DMS53 treated with DMSO at 0.1 percent for 48 hours (cell line): ENCODE measurements around the gene SELENOW.
"Not testable (repeated sequence)": the region's sequence is repeated elsewhere in the genome, so short reads cannot be mapped to it uniquely, and the experiment has no call there.

Experiments used
- DNase-seq: peaks from one replicate; lab custom pipeline; 2025; ENCODE audit not compliant: unreplicated experiment; lab: John Stamatoyannopoulos, UW

SELENOW gene

DNA sequence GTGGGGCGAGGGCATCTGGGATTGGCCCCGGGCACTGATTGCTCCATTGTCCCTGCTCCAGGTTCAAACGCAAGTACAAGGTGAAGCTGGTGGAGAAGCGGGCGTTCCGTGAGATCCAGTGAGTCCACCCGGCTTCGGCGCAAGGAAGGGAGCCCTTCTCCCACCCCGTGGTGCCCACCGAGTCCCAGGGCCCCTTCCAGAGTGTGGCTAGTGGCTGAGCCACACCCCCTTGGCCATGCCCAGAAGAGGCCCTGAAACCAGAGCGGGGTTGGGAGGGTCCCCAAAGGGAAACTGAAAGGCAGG is 21.9 kb upstream of the SELENOW start:
- no peak for DNase-seq

DNA sequence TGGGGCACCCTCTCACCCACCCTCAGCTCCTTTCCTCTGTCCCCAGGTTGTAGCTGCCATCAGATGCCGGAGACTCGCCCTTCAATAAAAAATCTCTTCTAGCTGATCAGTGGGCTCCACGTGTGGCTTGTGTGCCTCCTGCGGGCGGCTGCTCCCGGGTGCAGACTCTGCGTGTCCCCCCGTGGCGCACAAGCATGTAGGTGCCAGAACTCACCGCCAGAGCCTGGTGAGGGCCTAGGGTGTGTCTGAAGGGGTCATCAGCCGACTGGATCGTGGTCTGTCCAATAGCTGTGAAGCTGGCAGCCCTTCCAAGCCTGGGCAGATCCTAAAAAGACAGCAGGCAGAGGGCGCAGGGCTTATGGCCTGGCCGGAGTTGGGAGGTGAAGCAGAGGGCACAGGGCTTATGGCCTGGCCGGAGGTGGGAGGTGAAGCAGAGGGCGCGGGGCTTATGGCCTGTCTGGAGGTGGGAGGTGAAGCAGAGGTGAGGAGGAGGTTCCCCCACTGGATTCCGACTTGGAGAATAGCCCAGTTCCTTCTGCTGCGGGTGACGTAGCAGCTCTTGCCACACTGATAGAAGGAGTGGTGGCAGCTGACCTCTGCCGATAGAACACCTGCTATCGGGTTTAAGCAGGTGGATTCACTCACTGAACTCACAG is 21.4 kb upstream of the SELENOW start:
- DNase-seq: no peak

DNA sequence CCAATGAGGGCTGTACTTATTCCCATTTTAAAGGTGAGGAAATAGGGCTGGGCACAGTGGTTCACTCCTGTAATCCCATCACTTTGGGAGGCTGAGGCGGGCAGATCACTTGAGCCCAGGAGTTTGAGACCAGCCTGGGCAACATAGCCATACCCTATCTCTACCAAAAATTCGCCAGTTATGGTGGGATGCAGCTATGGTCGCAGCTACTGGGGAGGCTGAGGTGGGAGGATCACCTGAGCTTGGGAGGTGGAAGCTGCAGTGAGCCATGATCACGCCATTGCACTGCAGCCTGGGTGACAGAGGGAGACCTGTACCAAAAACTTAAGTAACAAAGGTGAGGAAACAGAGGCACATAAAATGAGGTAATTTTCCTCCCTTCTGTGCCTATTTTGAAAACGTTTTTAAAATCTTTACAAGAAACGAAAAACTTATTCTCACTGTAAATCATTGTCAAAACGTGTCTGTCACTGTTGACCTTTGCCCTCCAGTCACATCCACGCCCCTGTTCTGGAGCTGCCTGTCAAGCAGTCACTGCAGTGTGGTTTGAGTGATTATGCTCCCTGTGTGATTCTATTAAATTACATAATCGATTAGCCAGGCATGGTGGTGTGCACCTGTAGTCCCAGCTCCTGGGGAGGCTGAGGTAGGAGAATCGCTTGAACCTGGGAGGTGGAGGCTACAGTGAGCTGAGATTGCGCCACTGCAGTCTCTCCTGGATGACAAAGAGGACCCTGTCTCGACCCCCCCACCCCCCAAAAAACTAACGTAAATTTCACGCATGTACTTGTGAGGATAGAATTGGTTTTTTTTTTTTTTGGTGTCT is 20.7 kb upstream of the SELENOW start:
- no peak for DNase-seq

DNA sequence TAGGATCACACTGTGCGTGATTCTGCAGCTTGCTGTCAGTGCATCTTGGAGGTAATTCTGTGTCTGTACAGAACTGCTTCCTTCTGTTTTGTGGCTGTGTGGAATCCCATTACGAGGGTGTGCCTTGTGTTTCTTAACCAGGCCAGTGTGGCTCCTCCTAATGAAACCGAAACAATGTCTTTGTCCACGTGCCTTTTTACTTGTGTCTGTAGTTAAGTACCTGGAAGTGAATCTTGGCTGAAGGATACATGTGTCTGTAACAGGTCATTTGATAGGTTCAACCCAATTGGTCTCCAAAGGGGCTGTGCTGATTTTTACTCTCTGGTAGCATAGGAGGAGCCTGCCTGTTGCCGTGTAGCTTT is 20.1 kb upstream of the SELENOW start:
- no peak for DNase-seq

DNA sequence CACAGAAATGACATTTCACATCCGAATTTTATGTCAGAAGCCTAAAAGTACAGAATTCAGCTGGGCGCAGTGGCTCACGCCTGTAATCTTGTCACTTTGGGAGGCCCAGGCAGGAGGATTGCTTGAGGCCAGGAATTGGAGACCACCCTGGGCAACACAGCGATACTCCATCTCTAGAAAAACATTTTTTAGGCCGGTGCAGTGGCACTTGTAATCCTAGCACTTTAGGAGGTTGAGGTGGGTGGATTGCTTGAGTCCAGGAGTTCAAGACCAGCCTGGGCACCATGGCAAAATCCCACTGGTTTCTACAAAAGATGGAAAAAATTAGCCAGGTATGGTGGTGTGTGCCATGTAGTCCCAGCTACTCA is 17.9 kb upstream of the SELENOW start:
- no peak for DNase-seq

DNA sequence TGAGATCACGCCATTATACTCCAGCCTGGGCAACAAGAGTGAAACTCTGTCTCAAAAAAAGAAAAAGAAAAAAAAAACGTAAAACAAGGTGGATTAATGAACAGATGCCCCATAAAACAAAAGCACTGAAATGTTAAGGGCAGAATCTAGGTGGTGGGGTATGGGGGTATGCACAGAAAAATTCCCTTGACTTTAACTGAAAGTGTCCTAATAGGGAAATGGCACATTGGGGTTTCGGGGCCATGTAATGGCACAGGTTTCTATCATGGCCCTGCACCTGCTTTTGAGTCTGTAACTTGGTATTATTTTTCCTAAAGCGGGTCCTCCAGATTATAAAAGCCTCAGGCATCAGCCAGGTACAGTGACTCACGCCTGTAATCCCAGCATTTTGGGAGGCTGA is 16.9 kb upstream of the SELENOW start:
- no peak for DNase-seq

DNA sequence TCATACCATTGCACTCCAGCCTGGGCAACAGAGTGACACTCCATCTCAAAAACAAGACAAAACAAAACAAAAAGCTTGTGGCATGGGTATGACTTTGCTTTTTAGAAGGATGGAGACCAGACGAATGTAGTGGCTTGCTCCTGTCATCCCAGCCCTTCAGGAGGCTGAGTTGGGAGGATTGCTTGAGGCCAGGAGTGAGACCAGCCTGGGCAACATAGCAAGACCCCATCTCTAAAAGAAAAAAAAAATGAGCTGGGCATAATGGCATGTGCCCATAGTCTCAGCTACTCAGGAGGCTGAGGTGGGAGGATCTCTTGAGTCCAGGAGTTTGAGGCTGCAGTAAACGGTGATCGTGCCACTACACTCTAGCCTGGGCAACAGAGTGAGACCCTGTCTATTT is 16.4 kb upstream of the SELENOW start:
- no peak for DNase-seq

DNA sequence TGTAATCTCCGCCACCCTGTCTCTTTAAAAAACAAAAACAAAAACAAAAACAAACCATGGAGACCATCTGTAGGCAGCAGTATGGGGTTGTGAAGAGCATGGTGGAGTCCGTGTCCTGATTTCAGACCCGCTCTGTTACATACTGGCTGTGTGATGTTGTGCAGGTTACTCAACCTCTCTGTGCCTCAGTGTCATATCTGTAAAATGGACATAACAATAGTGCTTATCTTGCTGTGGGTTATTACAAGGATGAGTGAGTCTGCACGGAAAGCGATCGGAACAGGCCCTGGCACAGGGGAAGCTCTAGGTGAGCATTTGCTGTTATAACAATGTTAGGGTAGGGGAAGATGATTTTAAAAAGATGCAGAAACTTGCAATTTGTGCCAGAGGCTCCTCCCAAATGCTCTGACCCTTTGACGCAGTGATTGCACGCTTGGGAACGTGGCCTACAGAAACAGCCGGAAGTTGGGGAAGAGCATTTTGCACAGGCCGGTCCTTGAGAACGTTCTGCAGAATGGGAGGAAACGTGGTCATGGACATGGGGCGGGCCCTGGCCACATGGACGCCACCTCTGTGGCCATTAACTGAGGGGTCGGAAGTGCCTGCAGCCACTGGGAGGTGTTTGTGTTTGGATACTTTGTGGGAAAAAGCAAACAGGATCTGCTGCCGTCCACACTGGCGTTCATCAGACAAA is 15.7 kb upstream of the SELENOW start:
- no peak for DNase-seq

DNA sequence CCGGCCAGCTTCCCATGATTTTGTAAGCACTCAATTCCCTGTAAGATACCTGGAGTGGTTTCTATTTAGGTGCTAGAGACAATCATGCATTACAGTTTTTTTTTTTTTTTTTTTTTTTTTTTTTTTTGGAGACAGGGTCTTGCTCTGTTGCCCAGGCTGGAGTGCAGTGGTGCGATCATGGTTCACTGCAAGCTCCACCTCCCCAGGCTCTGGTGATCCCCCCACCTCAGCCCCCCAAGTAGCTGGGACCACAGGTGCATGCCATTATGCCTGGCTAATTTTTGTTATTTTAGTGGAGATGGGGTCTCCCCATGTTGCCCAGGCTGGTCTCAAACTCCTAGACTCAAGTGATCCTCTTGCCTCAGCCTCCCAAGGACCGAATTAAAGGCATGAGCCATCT is 13.8 kb upstream of the SELENOW start:
- not testable (repeated sequence) for DNase-seq

DNA sequence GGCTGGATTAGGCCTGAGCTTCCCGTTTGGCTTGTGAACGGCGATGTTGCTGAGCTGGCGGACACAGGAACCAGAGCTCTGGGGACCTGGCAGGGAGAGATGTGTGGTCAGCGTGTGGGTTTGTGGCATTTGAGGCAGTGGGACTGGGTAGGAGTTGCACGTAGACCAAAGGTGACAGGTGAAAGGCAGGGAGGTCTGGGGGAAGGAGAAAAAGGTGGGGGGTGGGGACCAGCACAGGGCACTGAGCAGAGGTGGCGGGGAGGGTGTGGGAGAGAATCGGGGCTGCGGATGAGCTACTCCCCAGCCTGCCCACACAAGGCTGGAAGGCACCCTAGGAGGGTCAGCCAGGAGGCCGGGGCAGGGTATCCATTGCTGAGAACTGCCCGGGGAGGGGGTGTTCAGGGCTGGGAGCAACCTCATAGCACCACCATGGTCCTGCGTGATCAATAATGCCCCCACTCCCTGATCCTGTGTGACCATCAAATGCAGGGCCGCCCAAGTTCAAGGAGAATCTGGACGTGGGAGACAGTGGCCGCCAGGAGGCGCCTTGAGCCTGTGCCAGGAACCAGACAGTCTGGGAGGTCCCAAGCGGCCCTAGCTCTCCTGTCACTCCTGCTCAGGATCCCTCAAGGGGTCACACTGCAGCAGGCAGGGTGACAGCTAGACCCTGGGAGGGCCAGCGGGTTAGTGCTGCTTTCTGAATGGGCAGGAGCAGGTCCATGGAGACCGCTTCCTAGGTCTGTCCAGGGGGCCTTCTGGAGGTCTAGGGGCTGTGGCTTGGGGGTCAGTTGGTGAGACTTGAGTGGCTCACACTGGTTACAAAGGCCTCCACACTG is 12.8 kb upstream of the SELENOW start:
- DNase-seq: peak; percentile 52

DNA sequence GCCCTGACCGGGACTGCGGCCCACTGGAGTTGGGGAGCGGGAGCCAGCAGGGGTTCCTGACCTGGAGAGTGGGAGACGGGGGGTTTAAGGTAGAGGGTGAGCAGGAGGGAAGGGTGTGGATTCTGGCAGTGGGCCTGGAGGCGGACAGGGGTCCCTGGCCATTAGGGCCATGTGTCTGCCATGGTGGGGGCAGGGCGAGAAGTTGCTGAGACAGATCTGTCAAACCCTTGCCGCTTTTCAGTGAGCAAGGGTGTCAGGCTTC is 12.2 kb upstream of the SELENOW start:
- DNase-seq: no peak

DNA sequence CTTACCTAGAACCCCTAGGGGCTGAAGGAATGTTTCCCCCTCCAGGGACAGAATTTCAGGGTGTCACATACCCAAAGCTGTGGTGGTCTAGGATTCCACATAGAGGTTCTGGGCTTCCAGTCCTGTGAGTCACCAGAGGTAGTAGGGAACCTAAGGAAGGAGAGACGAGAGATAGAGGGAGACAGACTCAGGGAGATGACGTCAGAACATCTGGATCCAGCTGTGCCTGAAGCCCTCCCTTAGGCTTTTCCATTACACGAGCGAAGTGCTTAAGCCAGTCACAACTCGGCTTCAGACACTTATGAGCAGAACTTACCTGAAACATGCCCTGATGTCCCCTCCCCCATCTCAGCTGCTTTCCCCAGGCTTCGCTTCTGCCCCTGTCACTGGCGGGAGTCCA is 11.8 kb upstream of the SELENOW start:
- no peak for DNase-seq

DNA sequence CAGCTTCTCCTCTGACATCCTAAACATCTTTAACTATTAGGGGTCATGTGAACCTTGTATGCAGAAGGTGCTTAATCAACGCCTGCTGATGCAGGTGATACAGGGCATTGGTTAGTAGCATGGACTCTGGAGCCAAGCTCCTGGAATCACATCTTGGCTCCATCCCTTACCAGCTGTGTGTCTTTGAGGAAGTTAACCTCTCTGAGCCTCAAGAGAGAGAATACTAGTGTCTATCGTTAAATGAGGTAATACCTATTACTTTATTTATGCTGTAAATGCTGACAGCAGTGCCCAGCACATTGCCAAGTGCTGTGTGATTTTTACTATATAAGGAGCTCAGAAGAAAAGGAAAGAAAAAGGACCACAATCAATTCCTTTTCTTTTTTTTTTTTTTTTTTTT is 11.2 kb upstream of the SELENOW start:
- DNase-seq: no peak

DNA sequence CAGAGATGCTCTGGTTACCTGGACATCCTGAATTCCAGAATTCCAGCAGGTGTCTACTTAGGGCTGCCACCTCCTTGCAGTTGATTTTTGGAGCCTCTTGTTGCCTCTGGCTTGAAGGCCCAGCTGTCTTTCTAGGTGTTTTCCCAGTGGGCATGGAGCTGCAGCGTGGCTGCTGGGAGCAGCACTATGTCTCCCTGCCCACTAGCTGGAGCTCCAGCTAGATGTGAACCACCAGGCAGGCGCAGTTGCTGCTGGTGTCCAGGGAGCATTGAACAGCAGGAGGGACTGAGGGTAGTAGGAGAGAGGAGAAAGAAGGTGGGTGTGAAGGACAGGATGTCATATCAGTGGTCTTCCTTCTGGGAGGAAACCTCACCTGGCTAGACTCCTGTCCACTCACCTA is 9.9 kb upstream of the SELENOW start:
- DNase-seq: no peak

DNA sequence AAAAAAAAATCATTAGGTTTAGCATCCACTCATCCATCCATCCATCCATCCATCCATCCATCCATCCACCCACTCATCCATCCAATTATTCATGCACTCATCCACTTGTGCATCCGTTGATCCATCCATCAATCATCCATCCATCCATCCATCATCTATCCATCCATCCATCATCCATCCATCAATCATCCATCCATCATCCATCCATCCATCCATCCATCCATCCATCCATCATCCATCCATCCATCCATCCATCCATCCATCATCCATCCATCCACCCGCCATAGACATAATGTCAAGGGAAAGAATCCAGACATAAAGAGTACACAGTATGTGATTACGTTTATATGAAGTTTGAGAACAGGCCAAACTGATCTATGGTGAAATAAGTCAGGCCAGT is 9.0 kb upstream of the SELENOW start:
- no peak for DNase-seq

DNA sequence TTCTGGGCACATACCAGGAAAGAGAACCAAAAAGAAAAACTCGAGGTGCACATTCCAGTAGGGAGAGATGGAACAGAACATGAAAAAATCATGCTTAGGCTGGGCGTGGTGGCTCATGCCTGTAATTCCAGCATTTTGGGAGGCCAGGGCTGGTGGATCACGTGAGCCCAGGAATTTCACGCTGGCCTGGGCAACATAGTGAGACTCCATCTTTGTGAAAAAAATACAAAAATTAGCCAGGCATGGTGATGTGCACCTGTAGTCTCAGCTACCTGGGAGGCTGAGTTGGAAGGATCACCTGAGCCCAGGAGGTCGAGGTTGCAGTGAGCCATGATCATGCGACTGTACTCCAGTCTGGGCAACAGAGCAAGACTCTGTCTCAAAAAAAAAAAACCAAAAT is 7.2 kb upstream of the SELENOW start:
- not testable (repeated sequence) for DNase-seq

DNA sequence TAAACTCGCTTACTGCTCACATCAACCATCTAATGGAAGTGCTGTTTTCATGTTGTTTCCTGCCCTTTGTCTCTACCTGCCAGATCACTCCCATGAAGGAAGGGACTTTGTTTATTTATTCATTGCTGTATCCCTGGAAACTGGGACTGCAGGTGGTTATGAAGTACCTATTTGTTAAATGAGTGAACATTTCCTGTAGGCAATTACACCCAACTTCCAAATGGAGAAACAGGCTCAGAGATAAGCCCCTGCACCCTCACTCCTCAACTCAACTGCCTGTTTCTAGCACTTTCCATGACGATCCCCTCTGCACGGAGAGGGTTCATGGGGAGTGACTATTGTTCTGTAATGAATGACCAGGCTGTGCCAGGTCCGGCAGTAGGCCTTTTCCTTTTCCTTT is 1.9 kb upstream of the SELENOW start:
- peak; percentile 97 for DNase-seq

DNA sequence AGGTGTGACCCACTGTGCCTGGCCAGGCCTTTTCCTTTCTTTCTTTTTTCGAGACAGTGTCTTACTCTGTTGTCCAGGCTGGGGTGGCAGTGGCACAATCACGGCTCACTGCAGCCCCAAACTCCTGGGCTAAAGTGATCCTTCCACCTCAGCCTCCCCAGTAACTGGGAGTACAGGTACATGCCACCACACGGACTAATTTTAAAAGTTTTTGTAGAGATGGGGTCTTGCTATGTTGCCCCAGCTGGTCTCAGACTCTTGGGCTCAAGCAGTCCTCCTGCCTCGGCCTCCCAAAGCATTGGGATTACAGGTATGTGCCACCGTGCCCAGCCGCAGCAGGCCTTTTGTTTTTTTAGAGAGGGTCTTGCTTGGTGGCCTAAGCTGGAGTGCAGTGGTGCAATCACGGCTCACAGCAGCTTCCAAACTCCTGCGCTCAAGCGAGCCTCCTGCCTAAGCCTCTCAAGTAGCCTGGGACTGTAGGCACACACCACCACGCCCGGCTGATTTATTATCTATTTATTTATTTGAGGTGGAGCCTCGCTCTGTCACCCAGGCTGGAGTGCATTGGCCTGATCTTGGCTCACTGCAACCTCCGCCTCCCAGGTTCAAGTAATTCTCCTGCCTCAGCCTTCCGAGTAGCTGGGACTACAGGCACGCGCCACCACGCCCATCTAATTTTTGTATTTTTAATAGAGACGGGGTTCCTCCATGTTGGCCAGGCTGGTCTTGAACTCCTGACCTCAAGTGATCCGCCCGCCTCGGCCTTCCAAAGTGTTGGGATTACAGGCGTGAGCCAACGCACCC is 1.1 kb upstream of the SELENOW start:
- not testable (repeated sequence) for DNase-seq

DNA sequence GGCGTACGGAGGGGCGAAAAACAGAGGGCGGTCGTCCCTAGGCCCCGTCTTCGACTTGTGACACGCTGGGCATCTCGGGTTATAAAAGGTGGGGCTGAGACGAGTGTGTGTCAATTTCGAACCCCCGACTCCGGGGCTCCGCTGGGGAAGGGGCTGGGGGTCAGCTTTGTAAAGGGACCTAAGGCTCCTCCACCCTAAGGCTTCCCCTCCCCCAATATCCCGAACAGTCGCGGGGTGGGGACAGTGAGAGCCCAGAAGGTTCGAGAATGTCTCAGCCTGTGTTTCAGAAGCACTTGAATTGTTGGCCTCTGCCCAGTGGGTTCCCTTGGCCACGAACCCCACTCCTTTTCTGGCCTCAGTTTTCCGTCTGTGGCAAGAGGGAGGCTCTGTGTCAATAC is 450 bp downstream of the SELENOW start:
- DNase-seq: no peak

DNA sequence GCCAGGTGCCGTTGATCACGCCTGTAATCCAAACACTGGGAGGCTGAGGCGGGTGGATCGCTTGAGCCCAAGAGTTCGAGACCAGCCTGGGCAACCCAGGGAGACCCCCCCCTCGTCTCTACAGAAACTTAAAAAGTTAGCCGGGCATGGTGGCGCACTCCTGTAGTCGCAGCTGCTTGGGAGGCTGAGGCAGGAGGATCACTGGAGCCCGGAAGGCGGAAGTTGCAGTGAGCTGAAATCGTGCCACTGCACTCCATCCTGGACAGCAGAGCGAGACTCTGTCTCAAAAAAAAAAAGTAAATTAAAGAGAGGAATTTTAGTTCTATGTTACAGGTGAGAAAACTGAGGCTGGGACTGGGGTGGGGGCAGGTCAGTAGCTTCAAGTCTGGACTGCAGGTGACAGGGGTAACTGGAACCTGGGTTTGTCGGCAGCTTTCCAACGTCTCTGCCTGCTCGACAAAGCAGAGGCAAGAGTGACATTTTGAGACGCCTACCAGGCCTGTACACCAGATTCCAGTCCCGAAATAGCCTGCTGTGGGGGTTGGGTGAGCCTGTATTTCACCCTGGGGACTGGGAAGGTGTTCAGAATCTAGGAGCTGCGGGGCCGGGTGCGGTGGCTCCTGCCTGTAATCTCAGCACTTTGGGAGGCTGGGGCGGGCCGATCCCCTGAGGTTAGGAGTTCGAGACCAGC is 1.2 kb downstream of the SELENOW start:
- no peak for DNase-seq

DNA sequence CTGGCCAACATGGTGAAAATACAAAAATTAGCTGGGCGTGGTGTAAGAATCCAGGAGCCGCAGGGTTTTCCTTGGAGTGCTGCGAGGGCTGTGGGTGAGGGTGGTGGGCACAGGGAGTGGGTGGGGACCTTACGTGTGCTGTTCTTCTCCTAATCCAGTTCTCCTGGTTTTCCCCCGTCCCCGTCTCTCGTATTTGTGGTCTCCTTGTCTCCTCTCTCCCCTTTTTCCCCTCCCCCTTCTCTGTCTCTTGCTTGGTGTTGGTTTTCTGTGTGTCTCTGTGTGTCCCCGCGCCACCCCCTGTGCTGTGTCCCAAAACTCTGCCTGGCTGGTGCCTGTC is 1.7 kb downstream of the SELENOW start:
- no peak for DNase-seq
